Measurements from ENCODE around the gene TMTC1. TPM values are rescaled to one million over a fixed set of nuclear protein-coding genes. Genes with fewer than 3 reads are reported as not detected.

TMTC1 gene
- total RNA-seq, 1 donor from 2014 or later = 33.2 TPM

DNA sequence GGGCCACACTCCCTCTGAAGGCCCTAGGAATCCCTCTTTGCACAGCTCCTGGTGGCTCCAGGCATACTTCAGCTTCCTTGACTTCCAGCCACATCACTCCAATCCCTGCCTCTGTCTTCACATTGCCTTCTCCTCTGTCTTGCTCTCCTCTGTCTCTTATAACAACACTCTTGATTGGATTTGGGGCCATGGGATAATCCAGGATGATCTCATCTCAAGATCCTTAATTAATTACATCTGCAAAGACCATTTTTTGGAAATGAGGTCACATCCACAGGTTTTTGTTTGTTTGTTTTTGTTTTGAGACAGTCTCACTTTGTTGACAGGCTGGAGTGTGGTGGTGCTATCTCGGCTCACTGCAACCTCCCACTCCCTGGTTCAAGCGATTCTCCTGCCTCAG lies 88.7 kb downstream of the TMTC1 start:
- no peak for DNase-seq (ENCODE audit: low spot score)
- intact Hi-C loops (cut with DNase I) = no loop called here

GRCh38 chr12:29694002-29694401 lies 89.7 kb downstream of the TMTC1 start:
- intact Hi-C loops (cut with DNase I) = no loop called here
- no peak for DNase-seq (ENCODE audit: low spot score)

- intact Hi-C loops (cut with DNase I) = no loop called here
- no peak for DNase-seq (ENCODE audit: low spot score)
Measured at GRCh38 chr12:29692237-29692636, 91.5 kb downstream of the TMTC1 start.

GRCh38 chr12:29691161-29691854 lies 92.4 kb downstream of the TMTC1 start:
- intact Hi-C loops (cut with DNase I) = no loop called here

DNA sequence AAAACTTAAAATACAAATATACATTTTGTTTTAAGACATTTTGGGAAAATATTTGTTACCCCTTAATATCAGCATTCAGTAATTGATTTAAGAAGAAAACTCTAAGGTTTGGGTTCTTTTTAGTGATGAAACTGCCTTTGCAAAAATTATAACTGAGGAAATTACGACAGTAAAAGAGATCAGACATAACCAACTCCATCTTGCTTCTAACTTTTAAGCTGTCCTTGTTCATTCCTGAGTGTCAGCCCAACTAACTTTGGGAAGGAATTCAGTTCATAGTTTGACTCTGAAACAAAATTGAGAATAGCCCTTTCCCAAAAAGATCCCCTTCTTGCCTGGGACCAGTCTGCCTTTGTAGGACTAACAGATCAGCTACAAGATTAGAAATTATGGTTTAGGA lies 93.0 kb downstream of the TMTC1 start:
- intact Hi-C loops (cut with DNase I) = no loop called here
- DNase-seq (ENCODE audit: low spot score) = no peak

More at GRCh38 chr12:29691161-29691854, 92.4 kb downstream of the TMTC1 start:
- no peak for DNase-seq (ENCODE audit: low spot score)

- DNase-seq (ENCODE audit: low spot score) = no peak
- intact Hi-C loops (cut with DNase I) = no loop called here
Measured at GRCh38 chr12:29688914-29689313, 94.8 kb downstream of the TMTC1 start.

DNA sequence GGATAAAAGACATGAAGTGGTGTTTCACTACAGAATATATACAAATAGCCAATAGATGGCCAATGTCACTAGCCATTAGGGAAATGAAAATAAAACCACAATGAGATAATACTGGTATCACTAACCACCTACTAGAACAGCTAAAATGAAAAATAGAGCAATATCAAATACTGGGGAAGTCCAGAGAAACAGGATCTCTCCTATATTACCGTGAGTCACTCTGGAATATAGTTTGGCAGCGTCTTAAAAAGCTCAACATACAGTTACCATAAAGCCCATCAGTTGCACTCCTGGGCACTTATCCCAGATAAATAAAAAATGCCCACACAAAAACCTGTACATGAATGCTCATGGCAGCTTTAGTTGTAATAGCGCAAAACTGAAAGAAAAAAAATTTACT lies 101.7 kb downstream of the TMTC1 start:
- intact Hi-C loops (cut with DNase I) = no loop called here

DNA sequence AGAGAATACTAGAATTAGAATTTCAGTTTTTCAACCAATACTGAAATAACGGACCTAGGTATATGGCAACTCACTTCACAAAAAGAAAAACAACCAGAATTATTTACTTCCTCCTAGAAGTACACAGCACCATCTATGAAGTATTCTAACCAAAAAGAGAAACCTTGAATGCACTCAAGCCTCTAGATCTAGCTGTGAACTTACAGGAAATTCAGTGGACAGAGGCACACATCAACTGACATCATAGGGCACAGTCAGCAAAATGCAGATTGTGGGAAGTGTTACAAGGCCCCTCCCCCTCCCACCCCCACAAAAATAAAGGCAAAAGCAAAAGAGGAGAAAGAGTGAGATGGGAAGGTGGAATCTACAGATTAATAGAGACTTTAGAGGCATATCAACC lies 102.4 kb downstream of the TMTC1 start:
- no peak for DNase-seq (ENCODE audit: low spot score)
- intact Hi-C loops (cut with DNase I) = no loop called here

More for the DNA sequence above, 101.7 kb downstream of the TMTC1 start:
- DNase-seq (ENCODE audit: low spot score) = no peak

DNA sequence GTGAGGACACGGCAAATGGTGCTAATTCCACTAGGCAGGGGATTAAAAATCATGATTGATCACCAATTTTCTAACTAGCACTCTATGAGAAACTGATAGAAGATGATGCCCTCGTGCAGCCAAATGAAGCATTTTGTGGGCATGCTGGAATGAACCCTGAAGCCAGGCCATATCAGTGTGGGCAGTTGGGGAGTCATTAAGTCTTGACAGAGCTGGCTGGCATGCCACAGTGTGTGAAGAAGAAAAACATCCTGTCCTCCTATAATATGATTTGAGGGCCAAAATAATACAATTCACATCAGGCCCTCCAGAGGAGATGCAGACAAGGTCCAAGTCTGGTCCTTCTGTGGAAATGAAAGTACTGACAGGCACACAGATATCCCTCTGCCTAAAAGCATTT lies 107.1 kb downstream of the TMTC1 start:
- intact Hi-C loops (cut with DNase I) = no loop called here
- DNase-seq (ENCODE audit: low spot score) = no peak

- intact Hi-C loops (cut with DNase I) = no loop called here
- no peak for DNase-seq (ENCODE audit: low spot score)
Measured at GRCh38 chr12:29674463-29674862, 109.3 kb downstream of the TMTC1 start.

GRCh38 chr12:29673346-29673745 lies 110.4 kb downstream of the TMTC1 start:
- intact Hi-C loops (cut with DNase I) = no loop called here
- no peak for DNase-seq (ENCODE audit: low spot score)

DNA sequence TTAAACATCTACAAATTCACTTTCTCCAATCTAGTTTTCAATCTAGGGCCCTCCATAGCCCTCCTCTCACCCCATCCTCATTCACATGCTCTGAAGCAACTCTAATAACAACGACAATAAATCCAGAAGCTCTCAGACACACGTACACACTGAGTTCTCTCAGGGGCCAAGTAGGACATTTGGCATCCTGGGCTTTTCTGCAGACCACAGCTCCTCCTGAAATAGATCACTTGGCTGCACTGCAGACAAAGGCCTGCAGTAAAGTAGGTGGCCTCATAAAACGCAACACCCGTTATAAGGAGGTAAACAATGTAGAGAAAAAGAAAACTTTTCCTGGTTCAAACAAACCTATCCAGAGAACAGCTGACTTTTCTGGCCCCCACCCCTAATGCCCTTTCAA lies 111.2 kb downstream of the TMTC1 start:
- intact Hi-C loops (cut with DNase I) = no loop called here

DNA sequence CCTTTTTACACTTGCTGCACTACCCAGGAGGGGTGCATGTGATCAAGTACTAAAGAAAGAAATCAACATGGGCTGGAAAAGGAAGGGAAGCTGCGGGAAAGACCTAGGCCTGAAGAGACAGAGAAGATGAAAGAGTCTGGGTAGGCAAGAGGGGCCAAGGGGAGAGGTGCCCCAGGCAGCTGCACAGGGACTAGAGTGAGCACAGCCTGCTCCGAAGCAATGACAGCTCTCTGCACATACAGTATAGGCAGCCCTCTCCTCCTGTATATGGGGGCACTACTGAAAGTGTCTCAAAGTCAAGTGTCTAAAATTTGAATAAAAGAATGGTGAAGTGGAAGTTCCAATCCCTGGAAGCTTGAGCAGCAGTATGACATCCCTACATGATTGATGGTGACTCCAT lies 112.0 kb downstream of the TMTC1 start:
- intact Hi-C loops (cut with DNase I) = no loop called here
- no peak for DNase-seq (ENCODE audit: low spot score)

More for the DNA sequence above, 111.2 kb downstream of the TMTC1 start:
- DNase-seq (ENCODE audit: low spot score) = no peak

- intact Hi-C loops (cut with DNase I) = no loop called here
- DNase-seq (ENCODE audit: low spot score) = no peak
Measured at GRCh38 chr12:29667011-29667410, 116.7 kb downstream of the TMTC1 start.

- intact Hi-C loops (cut with DNase I) = no loop called here
Measured at GRCh38 chr12:29665107-29665506, 118.6 kb downstream of the TMTC1 start.

DNA sequence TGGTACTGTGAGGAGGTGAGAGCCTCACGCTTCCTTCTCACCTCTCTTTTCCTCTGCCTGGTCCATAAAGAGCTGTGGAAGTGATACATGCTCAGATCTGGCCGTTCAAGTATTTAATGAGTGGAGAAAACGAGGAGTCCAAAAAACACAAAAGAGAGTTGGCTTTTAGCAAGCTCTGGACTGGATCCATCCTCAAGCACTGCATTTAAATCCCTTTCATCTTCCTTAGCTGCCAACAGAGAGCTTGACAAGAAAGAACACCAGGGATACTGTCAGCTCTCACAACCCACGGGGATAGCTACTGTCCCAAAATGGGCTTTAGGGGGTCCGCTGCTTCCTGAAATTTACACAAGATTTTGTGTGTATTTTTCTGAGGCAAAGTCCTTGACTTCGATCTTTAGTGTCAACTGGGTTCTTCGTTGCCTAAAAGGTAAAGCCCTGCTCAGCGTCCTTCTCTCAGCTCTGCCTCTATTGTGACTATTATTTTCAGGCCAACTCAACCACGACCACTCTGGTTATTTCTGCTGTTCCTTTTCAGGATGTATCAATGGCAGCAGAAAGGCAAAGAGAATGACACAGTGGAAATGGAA lies 120.9 kb downstream of the TMTC1 start:
- no peak for DNase-seq (ENCODE audit: low spot score)
- intact Hi-C loops (cut with DNase I) = no loop called here

More at GRCh38 chr12:29665107-29665506, 118.6 kb downstream of the TMTC1 start:
- DNase-seq (ENCODE audit: low spot score) = no peak

DNA sequence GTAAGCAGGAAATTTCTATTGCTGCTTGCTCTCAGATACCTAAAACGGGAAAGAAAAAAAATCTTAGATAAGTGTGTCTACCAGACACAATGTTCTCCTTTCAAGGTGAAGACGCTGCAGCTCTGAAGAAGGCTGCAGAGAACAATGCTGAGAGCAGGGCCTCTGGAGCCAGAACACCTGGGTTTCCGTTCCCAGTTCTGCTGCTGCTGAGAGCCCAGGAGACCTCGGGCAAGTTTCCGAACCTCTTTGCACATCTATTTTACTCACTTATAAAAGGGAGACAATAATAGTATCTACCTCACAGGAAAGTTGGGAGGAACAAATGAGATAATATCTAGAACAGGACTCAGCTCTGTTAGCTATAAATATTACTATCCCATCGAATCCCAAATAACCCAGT lies 122.9 kb downstream of the TMTC1 start:
- intact Hi-C loops (cut with DNase I) = no loop called here
- no peak for DNase-seq (ENCODE audit: low spot score)

GRCh38 chr12:29656762-29657538 lies 126.8 kb downstream of the TMTC1 start:
- DNase-seq (ENCODE audit: low spot score) = no peak
- intact Hi-C loops (cut with DNase I) = no loop called here

GRCh38 chr12:29655861-29656260 lies 127.9 kb downstream of the TMTC1 start:
- DNase-seq (ENCODE audit: low spot score) = no peak
- intact Hi-C loops (cut with DNase I) = no loop called here

GRCh38 chr12:29653286-29653685 lies 130.5 kb downstream of the TMTC1 start:
- intact Hi-C loops (cut with DNase I) = no loop called here

DNA sequence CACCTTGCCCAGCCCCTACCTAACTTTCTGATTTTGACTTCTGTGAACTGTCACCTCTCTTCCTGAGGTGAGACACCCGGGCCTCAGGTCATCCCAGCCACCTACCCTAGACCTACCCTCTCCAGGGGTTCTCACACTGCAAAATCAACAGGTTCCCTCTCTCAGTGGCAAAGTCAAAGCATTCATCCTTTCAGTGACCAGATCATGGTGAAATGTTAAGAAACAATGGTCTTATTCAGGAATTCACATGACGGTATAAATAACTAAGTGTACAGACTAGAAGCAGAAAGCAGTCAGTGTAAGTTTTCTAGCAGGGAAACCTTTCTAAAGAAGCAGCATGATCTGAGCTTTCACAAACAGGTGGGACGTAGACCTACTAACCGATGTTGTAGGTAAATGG lies 133.4 kb downstream of the TMTC1 start:
- intact Hi-C loops (cut with DNase I) = no loop called here
- DNase-seq (ENCODE audit: low spot score) = no peak

More at GRCh38 chr12:29653286-29653685, 130.5 kb downstream of the TMTC1 start:
- DNase-seq (ENCODE audit: low spot score) = no peak

Data from cardiac septum (tissue), 1 donor.